Mucosa of rectum (tissue), 2 donors: ENCODE measurements around the gene LAMP1.
"Not testable (repeated sequence)": the region's sequence is repeated elsewhere in the genome, so short reads cannot be mapped to it uniquely, and the experiment has no call there.

Experiments used
- H3K27ac ChIP-seq, 2 donors: one replicate each; pipeline ENCODE4 v1.7.0; 2013; ENCODE audit warnings: inconsistent platforms in 2 of 2, low read depth in 2 of 2, low read length in 2 of 2
- H3K27me3 ChIP-seq, 2 donors: one replicate each; pipeline ENCODE4 v1.7.0; 2013; ENCODE audit warnings: low read length in 2 of 2; ENCODE audit not compliant: control insufficient read depth in 2 of 2, insufficient read depth in 2 of 2
- H3K36me3 ChIP-seq, 2 donors: one replicate each; pipeline ENCODE4 v1.7.0; 2013; ENCODE audit warnings: low read length in 2 of 2; ENCODE audit not compliant: control insufficient read depth in 2 of 2, insufficient read depth in 2 of 2
- H3K4me1 ChIP-seq, 2 donors: one replicate each; pipeline ENCODE4 v1.7.0; 2013; ENCODE audit warnings: low read length in 2 of 2, mild to moderate bottlenecking in 1 of 2; ENCODE audit not compliant: control insufficient read depth in 2 of 2, insufficient read depth in 2 of 2
- H3K4me3 ChIP-seq, 2 donors: one replicate each; pipeline ENCODE4 v1.7.0; 2013; ENCODE audit warnings: low read length in 2 of 2
- H3K9ac ChIP-seq, 2 donors: one replicate each; pipeline ENCODE4 v1.7.0; 2013; ENCODE audit warnings: low read length in 2 of 2, low read depth in 1 of 2, mild to moderate bottlenecking in 1 of 2
- H3K9me3 ChIP-seq, 2 donors: one replicate each; pipeline ENCODE4 v1.7.0; 2013; ENCODE audit warnings: low read length in 2 of 2; ENCODE audit not compliant: control insufficient read depth in 2 of 2
- donor health status: healthy.
- donor health status: Normal muscosa, but diverticular disease.

LAMP1 gene

DNA sequence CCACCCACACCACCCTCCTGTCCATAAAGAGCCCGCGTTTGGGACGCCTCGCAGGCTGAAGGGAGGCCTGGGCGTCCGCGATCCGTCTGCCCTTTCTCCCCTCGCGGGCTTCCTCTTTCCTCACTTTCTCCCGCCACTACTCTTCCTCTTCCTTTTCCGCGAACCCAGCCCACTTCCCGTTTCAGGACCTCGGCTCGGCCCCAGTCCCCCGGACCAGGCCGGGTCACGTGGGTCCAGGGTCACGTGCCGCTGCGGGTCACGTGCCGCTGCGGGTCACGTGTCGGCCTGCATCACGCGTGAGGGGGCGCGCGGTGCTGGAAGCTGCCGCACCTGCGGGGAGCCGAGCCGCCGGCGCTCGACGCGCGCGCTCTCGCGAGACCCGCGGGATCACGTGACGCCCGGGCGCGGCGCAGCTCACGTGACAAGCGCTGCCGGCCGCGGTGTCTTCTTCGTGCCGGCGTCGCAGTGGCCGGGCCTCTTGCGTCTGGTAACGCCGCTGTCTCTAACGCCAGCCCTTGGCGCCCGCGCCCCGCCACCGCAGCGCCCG, at the start of gene LAMP1:
Gene LAMP1 (plus strand): TSS at position 417 of the 547 bp plus-strand sequence. CDS start 196 bp downstream, outside the sequence.
- Histone ChIP-seq H3K36me3 (no peaks in the 10 kb centered on the region), H3K9me3 (no peaks in the 10 kb centered on the region), H3K9ac (peak within 1 kb of the TSS; percentile 79 to 94), H3K4me3 (peak within 1 kb of the TSS; percentile 91 to 94), H3K27me3 (no peaks in the 10 kb centered on the region), H3K27ac (peak within 1 kb of the TSS; percentile 85), H3K4me1 (peaks cover 7 to 10% of the 10 kb centered on the region in 2 donors)

- no peak overlapping the region for H3K4me3 ChIP-seq
Observed at GRCh38 chr13:113252516-113253095, 44.4 kb upstream of the LAMP1 start.

GRCh38 chr13:113257908-113258307, 39.1 kb upstream of the LAMP1 start:
- not testable (repeated sequence) for H3K4me3 ChIP-seq, H3K4me1 ChIP-seq, H3K27ac ChIP-seq, H3K9me3 ChIP-seq, H3K27me3 ChIP-seq, H3K9ac ChIP-seq
- H3K36me3 ChIP-seq, result peaks cover 48 to 56% of the 10 kb centered on the region in 2 donors

More at GRCh38 chr13:113252516-113253095, 44.4 kb upstream of the LAMP1 start:
- Histone ChIP-seq H3K27ac (no peak overlapping the region), H3K9ac (no peak overlapping the region), H3K36me3 (peaks cover 73 to 84% of the 10 kb centered on the region in 2 donors), H3K9me3 (no peaks in the 10 kb centered on the region), H3K27me3 (no peaks in the 10 kb centered on the region), H3K4me1 (no peaks in the 10 kb centered on the region)

DNA sequence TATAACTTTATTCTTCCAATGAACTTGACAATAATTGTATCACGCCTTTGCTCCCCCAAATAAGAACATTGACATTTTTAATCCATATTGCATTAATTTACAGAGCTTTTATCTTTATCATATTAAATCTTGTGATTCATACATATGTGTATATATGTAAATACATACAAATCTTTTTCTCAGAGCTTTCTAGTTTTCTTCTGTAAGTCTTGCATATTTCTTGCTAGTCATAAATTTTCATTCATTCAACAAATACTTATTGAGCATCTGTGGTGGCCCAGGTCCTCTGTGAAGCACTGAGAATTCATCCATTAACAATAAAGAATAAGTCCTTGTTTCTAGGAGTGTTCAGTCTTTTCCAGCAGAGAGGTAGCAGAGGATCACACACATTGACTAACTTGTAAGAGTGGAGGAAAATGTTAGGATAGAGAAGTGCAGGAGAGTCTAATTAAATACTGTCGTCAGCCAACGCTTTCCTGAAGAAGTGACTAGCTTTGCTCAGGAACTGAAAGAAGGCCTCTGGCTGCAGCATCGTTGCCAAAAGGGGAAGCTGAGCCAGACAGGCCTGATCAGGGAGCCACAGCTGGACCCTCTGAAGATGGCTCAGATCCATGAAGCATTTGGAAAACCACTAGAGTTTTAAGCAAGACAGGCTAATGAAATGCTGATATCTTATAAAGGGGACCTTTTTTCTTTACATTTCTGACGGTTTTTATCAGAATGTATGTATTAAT, 38.6 kb upstream of the LAMP1 start:
- Histone ChIP-seq H3K4me3 (no peak overlapping the region), H3K36me3 (peaks cover 49 to 57% of the 10 kb centered on the region in 2 donors), H3K27me3 (no peaks in the 10 kb centered on the region), H3K9ac (no peak overlapping the region), H3K4me1 (no peaks in the 10 kb centered on the region), H3K9me3 (no peaks in the 10 kb centered on the region), H3K27ac (no peak overlapping the region)

DNA sequence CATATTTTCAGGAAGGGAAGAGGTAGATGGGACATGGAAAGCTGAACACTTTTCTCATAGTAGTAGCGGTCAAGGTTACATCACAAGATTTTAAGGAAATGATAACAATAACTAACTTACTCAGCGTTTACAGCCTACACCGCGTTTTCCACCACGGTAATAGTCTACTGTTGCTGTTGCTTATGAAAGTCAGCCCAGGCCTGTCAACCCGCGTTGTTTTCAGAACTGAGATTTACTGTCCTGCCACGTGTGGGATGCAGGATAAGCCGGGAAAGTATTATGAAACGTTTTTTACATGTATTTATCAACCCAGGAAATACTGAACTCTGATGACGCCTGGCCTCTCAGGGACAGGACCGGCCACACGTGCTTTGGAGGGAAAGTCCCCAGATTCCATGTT, 36.0 kb upstream of the LAMP1 start:
- Histone ChIP-seq H3K27ac (no peak overlapping the region), H3K9me3 (no peaks in the 10 kb centered on the region), H3K27me3 (no peaks in the 10 kb centered on the region), H3K4me3 (no peak overlapping the region), H3K36me3 (peaks cover 37 to 38% of the 10 kb centered on the region in 2 donors), H3K4me1 (no peaks in the 10 kb centered on the region), H3K9ac (no peak overlapping the region)

DNA sequence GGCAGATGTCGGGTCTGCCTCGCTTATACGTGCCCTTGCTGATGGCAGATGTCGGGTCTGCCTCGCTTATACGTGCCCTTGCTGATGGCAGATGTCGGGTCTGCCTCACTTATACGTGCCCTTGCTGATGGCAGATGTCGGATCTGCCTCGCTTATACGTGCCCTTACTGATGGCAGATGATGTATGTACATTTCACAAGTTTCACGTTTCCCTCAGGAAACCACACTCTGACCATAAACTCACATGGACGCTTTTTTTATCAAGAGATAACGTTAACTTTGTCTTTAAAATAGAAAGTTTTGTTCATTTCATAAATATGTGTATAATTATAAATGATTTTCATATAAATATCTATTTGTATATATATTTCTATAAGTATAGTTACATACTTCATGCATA, 34.0 kb upstream of the LAMP1 start:
- not testable (repeated sequence) for H3K27ac ChIP-seq, H3K27me3 ChIP-seq, H3K9ac ChIP-seq, H3K9me3 ChIP-seq, H3K4me1 ChIP-seq, H3K4me3 ChIP-seq
- H3K36me3 ChIP-seq, result peaks cover 25 to 30% of the 10 kb centered on the region in 2 donors

DNA sequence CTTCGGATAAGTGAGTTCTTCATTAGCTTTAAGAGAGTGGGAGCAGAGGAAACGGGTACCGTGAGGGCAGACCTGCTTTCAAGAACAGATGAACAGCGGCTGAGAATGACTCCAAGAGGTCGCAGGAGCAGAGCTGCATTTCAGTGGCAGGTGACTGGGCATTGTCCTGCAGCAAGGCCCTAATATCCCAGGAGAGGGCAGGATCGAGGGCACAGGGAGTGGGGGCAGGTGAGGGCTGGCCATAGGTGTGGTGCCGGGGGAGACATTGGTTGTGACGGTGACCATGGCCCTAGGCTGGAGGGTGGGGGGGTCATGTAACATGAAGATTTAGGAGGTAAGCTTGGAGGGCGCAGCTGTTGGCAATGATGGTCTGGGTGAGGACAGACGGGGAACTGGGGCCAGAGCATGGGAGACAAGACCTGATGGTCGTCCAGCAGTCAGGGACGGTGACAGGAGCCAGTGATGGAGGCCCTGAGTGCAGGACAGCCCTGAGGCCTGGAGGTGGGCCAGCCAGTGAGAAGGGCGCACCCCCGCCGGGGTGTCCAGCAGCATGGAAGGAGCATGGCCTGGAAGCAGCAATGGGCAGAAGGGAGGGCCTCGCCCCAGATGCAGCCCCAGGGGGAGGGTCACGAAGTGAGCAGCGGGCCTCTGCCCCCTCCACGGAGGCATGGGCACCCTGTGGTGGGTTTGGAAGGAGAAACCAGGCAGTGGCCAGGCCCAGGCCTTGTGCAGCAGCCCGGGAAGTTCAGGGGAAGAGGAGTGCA, 29.2 kb upstream of the LAMP1 start:
- no peaks in the 10 kb centered on the region for H3K27me3 ChIP-seq
- no peak overlapping the region for H3K27ac ChIP-seq
- no peaks in the 10 kb centered on the region for H3K4me1 ChIP-seq
- H3K9ac ChIP-seq, result no peak overlapping the region
- peaks cover 9 to 10% of the 10 kb centered on the region in 2 donors for H3K36me3 ChIP-seq
- no peaks in the 10 kb centered on the region for H3K9me3 ChIP-seq
- no peak overlapping the region for H3K4me3 ChIP-seq

DNA sequence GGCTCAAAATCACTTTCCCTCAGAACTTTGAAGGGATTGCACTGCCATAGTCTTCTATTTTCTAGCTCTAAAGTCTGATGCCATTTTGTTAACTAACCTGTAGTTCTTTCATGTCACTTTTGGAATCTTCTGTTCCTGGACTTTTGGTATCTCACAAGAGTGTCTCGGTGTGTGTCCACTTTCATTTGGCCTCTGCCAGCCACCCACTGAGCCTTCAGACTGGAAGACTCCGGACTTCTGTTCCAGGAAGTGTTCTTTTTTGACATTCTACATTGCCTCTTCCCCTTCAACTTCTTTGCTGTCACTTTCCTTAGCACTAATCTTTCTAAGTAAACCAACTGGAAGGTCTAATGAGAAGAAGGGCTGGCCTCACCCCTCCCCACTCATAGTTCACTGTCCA, 25.0 kb upstream of the LAMP1 start:
- Histone ChIP-seq H3K4me3 (no peak overlapping the region), H3K27ac (no peak overlapping the region), H3K9ac (no peak overlapping the region), H3K36me3 (peaks cover 0 to 3% of the 10 kb centered on the region in 2 donors), H3K9me3 (no peaks in the 10 kb centered on the region), H3K4me1 (no peaks in the 10 kb centered on the region), H3K27me3 (no peaks in the 10 kb centered on the region)

DNA sequence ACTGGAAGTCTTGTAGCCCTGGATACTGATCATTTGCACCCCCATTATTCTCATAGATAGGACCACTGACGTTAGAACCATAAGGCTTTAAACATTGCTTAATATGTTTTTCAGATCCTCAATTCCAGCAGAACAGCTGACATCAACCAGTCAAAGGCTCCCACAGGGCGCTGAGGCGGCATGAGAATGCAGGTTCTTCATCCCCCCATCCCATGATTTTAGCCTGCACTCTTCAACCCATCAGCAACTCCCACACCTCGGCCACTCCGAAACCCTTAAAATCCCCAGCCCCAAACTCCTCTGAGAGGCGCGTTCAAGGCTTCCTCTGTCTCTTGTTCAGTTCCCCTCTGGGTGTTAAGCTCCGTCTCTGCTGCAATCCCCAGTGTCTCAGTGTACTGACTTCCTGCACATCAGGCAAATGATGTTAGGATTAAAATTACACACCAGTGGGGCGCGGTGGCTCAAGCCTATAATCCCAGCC, 24.3 kb upstream of the LAMP1 start:
- peaks cover 0 to 3% of the 10 kb centered on the region in 2 donors for H3K36me3 ChIP-seq
- H3K4me3 ChIP-seq, result no peak overlapping the region
- no peak overlapping the region for H3K27ac ChIP-seq
- H3K9me3 ChIP-seq, result no peaks in the 10 kb centered on the region
- no peaks in the 10 kb centered on the region for H3K4me1 ChIP-seq
- H3K9ac ChIP-seq, result no peak overlapping the region
- H3K27me3 ChIP-seq, result no peaks in the 10 kb centered on the region

DNA sequence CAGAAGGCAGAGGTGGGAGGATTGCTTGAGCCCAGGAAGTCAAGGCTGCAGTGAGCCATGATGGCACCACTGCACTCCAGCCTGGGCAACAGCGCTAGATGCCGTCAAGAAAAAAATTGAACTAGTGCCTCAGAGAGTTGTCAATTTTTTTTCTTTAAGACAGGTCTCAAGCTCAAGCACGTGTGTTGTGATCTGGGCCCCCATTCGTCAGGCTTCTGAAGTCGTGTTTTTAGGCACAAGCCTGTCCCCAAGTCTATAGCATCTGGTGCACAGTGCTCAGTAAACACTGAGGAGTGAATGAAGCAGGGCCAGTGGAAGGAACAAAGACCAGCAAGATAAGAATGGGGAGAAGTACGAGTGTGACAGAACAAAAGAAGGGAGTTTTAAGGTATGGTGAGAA, 23.7 kb upstream of the LAMP1 start:
- H3K9me3 ChIP-seq, result no peaks in the 10 kb centered on the region
- no peak overlapping the region for H3K27ac ChIP-seq
- no peak overlapping the region for H3K4me3 ChIP-seq
- no peaks in the 10 kb centered on the region for H3K27me3 ChIP-seq
- H3K36me3 ChIP-seq, result peaks cover 0 to 3% of the 10 kb centered on the region in 2 donors
- no peak overlapping the region for H3K9ac ChIP-seq
- H3K4me1 ChIP-seq, result no peaks in the 10 kb centered on the region
